AG09309 (cell line): ENCODE measurements around the gene CRABP2.

Experiments
- DNase-seq: peaks from one replicate; pipeline ENCODE4 v3.0.0-alpha.2; 2010; ENCODE audit warnings: low read depth
- H3K4me3 ChIP-seq: 2 replicates; pipeline ENCODE4 v1.5.1; 2011; ENCODE audit warnings: mild to moderate bottlenecking, low read depth, low read length, moderate library complexity; ENCODE audit not compliant: control insufficient read depth
- TF ChIP-seq, protein P1 (sequence below): IDR thresholded peaks from 2 replicates; pipeline ENCODE4 v1.5.1; 2011; ENCODE audit warnings: mild to moderate bottlenecking, low read depth, low read length, inconsistent platforms; ENCODE audit not compliant: insufficient read depth, control insufficient read depth; ENCODE audit errors: missing control alignments

The CRABP2 gene

DNA sequence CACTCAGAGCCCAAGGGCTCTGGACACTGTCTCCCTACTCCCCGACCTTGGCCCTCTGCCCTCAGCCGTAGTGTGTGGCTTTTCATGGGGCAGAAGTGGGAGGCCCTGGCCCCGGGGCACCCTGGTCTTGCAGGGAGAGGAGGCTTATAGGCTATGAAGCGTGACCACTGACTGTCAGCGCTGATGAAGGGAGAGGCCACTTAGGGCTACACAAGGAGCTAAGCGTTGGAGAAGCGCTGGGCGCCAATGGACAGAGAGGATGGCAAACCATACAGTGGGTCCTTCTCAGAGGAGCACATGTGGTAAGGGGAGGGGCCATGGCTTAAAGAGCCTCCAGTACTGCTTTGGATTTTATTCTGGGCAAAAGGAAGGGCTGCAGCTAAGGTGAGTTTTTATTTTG lies 7.9 kb downstream of the CRABP2 start:
- no peak for DNase-seq
- TF ChIP-seq, protein P1, sequence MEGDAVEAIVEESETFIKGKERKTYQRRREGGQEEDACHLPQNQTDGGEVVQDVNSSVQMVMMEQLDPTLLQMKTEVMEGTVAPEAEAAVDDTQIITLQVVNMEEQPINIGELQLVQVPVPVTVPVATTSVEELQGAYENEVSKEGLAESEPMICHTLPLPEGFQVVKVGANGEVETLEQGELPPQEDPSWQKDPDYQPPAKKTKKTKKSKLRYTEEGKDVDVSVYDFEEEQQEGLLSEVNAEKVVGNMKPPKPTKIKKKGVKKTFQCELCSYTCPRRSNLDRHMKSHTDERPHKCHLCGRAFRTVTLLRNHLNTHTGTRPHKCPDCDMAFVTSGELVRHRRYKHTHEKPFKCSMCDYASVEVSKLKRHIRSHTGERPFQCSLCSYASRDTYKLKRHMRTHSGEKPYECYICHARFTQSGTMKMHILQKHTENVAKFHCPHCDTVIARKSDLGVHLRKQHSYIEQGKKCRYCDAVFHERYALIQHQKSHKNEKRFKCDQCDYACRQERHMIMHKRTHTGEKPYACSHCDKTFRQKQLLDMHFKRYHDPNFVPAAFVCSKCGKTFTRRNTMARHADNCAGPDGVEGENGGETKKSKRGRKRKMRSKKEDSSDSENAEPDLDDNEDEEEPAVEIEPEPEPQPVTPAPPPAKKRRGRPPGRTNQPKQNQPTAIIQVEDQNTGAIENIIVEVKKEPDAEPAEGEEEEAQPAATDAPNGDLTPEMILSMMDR: no peak
- no peak overlapping the region for H3K4me3 ChIP-seq

DNA sequence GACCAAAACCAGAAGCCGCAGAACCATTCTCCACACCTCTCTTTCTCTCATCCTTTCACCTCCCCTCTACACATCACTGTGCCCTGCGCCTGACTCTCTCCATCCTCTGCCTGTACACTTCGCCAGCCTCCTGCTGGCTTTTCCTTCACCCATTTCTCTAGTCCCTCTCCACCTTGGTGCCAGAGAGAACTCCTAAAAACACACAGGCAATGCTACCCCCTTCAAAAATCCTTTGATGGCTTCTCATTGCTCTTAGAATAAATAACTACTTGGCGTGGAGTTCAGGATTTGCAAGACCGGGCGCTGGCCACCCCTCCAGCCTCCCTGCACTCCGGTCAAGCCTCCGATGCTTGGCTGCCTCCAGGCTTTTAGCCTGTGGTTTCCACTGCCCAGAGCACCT lies 8.6 kb downstream of the CRABP2 start:
- H3K4me3 ChIP-seq: no peak overlapping the region
- TF ChIP-seq, protein P1: no peak
- DNase-seq: no peak

DNA sequence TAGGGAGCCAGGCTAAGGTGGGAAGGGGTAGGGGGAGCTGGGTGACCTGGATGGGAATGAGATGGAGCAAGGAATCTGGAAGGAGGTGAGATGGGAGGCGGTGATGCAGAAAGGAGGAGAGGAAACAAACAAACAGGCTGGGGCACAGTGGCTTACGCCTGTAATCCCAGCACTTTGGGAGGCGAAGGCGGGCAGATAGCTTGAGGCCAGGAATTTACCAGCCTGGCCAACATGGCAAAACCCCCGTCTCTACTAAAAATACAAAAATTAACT lies 10.8 kb downstream of the CRABP2 start:
- H3K4me3 ChIP-seq: no peak overlapping the region
- DNase-seq: no peak
- TF ChIP-seq, protein P1: no peak

DNA sequence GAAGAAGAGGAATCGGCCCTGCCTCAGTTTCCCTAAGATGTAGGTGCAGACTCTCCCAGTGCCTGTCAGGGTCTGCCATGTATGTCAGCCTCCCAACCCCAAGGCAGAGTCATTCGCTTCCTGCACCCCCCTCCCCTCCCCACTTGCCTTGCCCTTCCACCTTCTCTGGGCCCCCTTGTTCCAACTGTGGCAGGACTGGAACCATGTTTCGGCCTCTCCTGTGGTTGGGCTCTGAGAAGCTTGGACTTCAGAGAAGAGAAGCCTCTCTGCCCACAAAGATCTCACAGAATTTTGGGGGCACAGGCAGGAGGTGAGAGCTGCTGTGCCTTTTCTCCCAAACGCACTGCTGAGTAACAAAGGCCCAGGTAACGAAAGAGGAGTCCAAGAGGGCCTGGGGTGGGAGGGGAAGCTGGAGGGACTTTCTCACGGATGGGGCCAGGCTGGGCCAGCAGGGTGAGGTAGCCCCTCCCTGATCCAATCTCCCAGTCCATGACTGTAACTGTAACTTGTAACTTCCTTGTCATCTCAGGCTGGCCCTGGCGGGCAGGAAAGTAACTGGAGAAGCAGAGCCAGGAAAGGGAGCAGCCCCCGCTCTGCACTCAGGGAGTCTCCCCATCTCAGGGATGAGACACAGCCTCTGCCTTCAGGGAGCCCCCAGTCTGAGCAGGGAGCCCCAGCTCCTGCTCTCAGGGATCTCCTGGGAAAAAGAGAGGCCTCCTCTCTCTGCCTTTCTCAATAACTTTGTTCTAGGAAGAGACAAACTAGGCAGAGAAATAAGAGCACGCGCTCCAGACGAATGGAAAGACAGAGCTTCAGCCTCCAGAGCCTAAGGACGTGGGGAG lies 11.3 kb downstream of the CRABP2 start:
- TF ChIP-seq, protein P1: no peak
- no peak for DNase-seq
- no peak overlapping the region for H3K4me3 ChIP-seq

DNA sequence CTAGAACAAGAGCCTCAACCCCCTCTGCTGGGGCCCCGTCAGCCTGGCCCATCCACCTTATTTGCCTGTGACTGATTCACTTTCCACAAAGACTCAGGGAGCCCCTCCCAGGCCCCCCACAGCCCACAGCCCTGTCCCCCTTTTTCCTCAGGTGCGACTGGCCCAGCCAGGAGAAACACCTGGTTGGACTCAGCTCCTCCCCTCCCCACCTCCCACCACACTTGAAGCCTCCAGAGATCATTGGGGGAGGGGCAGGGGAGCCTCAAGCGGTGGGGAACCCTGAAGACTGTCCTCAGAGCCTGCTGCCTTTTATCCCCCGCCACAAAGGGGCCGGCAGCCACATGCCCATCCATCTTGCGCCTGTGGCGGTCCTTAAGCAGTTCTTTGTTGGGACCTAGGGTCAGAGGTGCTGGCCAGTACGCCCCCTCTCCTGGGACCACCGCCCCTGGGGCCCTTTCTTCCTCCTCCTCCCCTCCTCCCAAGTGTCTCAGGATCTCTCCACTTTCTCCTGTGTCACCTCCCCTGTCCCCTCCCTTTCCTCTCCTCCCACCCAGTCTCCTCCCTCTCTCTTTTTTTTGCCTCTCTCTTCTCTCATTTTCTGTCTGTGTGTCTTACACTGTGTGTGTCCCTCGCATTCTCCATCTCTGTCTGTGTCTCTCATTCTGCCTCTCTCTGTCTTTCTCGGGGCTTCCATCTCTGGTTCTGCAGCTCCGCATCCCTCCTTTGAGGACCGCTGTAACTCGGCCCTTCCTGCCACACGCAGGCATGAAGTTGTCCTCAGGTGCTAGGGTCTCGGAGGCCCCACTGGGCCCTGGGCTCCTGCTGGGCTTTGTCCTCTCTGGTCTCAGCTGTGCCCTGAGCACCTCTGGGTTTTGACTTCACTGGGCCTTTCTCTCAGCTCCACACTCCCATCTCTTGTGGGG lies 12.2 kb downstream of the CRABP2 start:
- DNase-seq: no peak
- no peak overlapping the region for H3K4me3 ChIP-seq
- TF ChIP-seq, protein P1: no peak

DNA sequence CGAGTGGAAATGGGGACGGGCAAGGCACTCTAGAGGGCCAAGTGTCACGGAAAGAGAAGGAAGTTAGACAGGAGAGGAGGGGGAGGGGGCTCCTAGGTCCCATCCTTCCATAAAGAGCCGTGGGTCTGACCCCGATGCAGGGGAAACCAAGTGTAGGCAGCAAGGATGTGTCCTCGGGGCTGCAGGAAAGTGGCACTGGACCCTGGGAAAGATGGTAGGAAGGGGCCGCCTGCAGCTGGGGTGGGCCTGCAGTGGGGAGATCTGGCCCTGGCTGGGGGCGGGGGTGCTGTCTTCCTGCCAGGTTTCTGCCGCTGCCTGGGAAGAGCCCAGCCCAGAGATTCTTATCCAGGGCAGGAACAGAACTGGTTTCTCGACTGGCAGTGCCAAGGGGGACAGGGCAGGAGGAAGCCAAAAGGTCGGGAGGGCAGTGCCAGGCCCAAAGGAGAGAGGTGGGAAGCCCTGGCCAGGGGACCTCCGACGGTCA lies 12.9 kb downstream of the CRABP2 start:
- H3K4me3 ChIP-seq: no peak overlapping the region
- TF ChIP-seq, protein P1: no peak
- DNase-seq: no peak
